Measurements from ENCODE around the gene KCTD7.
"Not testable (repeated sequence)": the region's sequence is repeated elsewhere in the genome, so short reads cannot be mapped to it uniquely, and the experiment has no call there.

Gene KCTD7

DNA sequence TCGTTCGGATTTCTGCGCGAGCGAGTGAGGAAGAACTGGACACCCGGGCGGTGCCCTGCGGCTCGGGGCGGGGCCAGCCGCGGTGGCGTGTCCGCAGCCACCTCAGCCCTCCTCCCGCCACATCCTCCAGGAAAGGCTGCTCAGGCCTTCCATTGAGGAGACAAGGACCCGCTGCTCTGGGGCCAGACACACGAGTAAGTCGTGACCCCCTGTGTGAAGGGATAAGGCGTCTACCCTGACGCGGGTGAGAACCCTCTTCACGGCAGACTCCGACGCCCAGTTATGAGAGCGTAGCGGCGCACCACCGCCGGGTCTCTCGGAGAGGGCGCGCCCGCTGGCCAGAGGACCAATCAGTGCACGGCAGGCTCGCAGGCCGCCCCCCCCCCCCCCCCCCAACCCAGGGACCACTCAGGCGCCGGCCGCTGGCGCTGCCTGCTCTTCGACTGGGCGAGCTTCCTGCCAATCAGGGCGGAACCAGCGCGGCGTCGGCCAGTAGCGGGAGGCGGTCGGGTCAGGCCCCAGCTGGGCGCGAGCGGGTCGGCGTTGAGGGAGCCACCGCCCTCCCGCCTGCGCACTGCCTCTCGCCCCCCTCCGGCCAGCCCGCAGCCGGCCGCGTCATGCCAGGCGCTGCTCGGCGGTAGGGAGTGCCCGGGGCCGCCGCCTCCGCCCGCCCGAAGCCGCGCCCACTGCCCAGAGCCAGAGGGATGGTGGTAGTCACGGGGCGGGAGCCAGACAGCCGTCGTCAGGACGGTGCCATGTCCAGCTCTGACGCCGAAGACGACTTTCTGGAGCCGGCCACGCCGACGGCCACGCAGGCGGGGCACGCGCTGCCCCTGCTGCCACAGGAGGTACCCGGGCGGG is at the start of gene KCTD7:
TSS of gene KCTD7 (plus strand) at position 521 of the 861 bp plus-strand sequence. CDS start at position 705, 184 bp downstream.
- peak; percentile 82 for DNase-seq

DNA sequence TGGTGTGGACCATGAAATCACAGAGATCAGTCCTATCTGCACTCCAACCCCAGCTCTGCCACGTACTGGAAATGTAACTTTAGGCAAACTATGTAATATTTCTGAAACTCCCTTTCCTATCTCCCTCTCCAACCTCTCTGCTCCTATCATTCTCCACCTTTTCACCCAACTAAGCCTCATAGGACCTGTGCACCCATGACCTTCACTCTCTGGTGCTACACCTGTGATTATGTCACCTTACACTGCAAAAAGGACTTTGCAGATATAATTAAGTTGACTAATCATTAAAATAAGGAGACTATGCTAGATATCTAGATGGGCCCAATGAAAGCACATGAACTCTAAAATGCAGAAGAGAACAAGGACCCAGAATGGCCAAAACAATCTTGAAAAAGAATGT is 48.3 kb upstream of the KCTD7 start:
- DNase-seq: not testable (repeated sequence)

DNA sequence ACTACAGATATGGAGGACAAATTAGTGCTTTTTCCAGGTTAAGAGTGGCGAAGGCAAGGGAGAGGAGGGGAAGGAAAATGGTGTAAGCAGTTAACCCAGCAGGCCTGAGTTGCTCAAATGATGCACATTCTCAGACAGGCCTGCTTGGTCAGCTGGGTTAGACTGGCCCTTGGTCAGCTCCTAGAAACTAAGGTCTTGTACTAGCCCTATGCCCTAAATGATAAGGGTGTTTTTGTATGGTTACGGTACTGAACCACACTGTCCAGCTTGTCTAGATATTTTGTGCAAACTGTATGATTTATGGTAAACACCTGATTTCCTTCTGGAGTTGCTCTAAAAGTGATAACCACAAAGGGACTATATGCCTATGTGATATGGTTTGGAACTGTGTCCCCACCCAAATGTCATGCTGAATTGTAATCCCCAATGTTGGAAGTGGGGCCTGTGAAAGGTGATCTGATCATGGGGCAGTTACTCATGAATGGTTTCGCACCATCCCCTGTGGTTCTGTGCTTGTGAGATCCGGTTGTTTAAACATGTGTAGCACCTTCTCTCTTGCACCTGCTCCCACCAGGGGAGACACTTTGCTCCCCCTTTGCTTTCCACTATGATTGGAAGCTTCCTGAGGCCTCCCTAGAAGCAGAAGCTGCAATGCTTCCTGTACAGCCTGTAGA is 45.7 kb upstream of the KCTD7 start:
- not testable (repeated sequence) for DNase-seq

DNA sequence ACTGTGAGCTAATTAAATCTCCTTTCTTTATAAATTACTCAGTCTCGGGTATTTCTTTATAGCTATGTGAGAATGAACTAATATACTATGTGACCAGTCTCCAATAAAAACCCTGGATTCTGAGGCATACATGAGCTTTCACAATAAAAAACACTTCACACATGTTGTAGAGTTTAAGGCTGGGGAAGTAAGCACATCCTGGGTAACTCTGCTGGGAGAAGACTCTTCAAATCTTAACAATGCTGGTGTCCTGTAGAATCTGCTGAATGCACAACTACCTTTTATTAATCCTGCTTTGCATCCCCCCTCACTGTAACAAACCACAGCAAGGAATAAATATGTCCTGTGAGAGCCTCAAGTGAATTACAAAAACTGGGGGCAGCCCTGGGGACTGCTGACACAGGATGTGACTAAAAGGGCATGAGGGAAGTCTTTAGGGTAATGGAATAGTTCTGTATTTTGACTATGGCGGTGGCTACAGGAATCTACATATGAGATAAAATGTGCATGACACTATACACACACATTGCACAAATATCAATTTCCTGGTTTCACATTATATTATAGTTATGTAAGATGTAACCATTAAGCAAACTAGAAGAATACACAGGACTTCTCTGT is 45.1 kb upstream of the KCTD7 start:
- no peak for DNase-seq

DNA sequence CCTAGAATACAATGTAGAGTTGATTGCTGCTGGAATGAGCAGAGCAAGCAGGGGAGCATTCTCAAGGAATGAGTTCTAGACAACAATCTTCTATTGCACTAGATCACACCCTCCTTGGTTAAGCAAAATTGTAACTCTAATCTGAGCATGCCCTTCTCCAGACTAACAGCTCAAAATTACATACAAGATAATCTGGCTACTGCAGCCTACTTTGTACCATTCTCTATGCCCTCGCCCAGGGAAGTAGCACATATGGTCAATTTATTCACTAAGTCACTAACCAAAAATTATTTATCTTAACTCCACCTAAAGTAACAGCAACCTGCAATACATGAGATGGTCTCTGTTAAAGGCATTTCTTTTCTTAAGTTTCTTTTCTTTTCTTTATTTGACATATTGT is 42.5 kb upstream of the KCTD7 start:
- DNase-seq: no peak

DNA sequence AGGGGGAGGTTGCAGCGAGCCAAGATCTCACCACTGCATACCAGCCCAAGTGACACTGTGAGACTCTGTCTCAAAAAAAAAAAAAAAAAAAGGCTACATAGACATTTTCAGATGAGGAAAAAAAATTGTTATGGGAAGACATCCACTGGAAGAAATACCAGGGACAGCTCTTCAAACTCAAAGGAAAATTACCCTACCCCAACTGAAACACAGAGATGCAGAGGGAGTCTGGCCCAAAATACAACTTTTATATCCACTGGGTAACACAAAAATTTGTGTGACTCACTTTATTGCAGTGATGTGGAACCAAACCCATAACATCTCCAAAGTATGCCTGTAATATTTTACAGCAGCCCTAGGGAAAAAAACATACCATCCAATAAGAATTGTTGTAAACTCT is 40.5 kb upstream of the KCTD7 start:
- not testable (repeated sequence) for DNase-seq

DNA sequence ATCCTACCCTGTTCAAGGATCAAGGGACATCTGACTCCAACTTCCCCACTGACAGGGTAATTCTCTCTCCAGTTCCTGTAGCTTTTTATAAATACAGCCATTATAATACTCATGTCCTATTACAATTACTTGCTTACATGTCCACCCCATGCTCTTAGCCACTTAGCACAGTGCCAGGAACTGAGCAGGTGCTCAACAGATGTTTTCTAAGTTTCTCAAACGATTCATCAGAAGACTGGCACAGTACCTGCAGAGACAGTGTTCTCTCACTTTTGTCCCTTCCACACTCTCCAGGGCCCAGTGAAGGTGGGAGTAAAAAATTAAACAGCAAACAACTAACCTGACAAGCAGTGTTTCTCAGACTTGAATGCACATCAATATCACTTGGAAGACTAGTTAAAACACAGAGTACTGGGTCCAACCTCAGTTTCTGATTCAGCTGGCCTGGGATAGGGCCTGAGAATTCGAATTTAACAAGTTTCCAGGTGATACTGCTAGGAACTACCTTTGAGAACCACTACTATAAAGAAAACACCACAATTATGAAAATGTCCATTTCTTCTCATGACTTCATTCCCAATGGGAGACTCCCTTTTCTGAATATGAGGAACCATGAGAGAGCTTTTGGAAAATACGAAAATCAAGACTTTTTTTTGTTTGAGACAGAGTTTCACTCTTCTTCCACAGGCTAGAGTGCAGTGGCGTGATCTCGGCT is 39.7 kb upstream of the KCTD7 start:
- DNase-seq: not testable (repeated sequence)

DNA sequence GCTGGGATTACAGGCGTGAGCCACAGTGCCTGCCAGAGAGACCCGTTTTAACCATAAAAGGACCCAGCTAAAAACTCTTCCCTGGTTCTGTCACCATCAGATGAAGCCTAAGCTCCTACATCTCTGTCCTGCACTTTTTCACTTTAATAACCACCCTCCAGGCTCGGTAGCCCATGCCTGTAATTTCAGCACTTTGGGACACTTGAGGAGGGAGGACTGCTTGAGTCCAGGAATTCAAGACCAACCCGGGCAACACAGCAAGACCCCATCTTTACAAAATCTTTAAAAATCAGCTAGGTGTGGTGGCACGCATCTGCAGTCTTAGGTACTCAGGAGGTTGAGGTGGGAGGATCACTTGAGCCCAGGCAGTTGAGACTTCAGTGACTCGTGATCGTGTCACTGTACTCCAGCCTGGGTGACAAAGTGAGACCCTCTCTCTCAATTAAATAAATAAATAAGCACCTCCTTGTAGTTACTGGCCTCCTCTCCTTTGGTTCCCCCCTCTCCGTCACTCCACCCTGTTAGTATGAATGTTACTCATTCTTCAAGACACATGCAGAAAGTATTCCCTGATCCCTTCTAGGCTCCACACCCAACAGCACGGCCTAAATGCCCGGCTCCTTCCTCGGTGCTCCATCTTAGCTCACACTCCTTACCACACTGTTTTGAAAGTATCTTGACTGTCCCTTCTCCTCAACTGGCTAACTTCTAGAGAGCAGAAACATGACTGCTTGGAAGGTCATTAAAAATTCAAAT is 38.2 kb upstream of the KCTD7 start:
- not testable (repeated sequence) for DNase-seq

DNA sequence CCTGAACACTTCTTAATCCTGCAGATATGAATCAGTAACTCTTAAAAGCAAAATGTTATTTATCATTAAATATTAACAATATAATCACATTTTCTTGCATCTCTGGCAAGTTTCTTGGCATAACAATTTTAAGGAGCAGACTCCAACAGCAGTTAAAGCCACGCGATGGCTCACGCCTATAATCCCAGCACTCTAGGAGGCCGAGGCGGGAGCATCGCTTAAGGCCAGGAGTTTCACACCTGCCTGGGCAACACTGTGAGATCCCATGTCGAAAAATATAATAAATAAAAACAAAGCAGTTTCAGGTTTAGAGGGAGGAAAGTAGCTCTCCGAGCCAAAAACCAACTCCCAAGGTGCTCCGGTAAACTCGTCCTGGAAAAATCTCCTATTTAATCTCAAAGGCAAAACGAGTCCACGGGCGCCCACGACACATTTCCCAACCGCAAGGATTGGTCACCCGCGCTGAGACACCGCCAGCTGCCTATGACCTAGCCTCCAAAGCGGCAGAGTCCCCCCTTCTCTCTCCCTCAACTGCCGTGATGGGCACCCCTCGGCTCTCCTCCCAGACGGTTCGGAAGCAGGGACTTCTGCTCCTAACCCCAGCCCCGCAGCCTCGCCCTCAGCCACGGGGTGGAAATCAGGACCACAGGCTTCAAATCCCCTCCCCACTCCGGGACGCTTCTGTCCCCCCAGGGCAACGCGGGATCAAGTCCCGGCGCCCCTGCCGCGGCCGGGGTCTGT is 37.5 kb upstream of the KCTD7 start:
- DNase-seq: not testable (repeated sequence)

DNA sequence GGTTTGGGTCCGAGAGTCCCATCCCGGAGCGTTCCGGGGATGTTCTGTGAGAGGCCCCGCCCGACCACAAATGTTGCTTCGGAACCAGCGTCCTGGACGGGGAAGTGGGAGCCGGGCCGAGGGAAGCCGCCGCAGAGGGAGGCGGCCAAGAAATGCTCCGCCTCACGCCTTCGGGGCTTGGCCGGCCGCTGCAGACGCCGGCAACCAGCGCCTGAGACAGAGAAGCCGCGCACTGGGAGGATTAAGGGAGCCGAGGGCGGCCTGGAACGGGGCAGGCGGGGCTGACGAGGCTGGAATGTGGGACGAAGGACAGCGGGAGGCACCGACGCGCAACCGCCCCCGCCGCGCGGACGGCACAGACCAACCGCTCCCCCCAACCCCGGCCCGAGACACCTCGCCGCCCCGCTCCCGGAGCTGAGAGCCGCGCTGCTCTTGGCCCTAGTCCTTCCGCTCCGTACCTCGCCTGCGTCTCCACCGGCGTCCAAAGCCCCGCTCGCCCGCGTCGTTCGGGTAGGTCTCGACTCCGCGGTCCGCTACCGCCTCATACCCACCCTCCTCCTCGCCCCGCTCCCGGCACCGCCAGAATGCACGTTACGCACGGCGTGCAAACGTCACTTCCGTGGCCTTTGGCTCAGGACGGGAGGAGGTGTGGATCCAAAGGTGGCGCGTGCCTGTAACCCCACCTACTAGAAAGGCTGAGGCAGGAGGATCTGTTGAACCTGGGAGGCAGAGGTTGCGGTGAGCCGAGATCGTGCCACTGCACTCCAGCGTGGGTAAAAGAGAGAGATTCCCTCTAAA is 36.7 kb upstream of the KCTD7 start:
- peak; percentile 84 for DNase-seq

DNA sequence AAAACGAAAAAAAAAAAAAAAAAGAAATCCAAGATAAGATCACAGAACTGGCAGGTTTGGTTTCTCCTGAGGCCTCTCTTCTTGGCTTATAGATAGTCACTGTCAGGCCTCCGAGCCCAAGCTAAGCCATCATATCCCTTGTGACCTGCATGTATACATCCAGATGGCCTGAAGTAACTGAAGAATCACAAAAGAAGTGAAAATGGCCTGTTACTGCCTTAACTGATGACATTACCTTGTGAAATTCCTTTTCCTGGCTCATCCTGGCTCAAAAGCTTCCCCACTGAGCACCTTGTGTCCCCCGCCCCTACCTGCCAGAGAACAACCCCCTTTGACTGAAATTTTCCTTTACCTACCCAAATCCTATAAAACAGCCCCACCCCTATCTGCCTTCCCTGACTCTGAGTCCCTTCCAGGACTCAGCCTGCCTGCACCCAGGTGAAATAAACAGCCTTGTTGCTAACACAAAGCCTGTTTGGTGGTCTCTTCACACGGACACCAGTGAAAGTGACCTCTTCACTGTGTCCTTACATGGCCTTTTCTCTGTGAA is 36.0 kb upstream of the KCTD7 start:
- not testable (repeated sequence) for DNase-seq

DNA sequence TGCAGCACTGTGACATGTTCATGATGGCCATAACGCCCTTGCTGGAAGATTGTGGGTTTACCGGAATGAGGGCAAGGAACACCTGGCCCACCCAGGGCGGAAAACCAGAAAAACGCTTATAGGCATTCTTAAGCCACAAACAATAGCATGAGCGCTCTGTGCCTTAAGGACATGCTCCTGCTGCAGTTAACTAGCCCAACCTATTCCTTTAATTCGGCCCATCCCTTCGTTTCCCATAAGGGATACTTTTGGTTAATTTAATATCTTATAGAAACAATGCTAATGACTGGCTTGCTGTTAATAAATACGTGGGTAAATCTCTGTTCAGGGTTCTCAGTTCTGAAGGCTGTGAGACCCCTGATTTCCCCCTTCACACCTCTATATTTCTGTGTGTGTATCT is 34.6 kb upstream of the KCTD7 start:
- DNase-seq: not testable (repeated sequence)

DNA sequence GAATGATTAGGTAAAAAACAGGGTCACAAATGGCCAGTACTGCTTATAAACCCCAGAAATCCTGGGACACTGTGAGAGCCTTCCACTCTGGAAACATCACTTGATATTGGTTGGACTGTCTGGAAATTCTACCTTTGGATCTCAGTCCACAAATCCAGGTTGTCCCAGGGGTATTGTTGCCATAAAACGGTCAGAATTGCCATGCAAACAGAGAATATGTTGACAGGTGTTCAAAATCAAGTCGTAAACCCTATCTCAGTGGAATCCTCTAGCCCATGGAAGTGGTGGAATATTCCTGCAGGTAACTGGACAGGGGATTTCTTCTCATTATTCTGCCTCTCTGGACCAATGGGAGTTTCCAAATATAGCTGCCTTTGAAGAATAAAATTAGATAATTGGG is 31.2 kb upstream of the KCTD7 start:
- DNase-seq: no peak

DNA sequence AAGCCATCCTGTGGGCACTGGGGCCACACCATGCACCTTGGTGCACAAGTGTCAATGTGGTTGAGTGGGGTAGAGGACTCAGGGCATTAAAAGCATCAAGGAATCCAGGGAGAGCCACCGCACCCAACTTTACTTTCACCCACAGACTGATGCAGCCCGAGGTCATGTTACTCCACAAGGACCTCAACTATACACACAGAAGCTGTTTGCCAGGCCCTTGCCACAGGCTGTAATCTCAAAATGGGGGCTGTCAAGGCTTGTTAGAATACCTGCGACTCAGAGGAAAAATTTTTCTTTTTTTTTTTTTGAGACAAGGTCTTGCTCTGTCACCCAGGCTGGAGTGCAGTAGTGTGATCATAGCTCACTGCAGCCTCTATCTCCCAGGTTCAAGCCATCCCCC is 26.5 kb upstream of the KCTD7 start:
- DNase-seq: no peak

DNA sequence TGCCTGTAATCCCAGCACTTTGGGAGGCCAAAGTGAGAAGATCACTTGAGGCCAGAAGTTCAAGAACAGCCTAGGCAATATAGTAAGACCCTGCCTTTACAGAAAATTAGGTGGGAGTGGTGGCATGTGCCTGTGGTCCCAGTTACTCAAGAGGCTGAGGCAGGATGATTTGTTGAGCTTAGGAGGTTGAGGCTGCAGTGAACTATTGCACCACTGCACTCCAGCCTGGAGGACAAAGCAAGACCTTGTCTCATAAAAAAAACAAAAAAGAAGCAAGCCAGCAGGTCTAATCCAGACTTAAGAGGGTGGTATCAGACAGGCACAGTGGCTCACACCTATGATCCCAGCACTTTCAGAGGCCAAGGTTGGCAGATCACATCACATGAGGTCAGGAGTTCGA is 24.5 kb upstream of the KCTD7 start:
- DNase-seq: no peak

DNA sequence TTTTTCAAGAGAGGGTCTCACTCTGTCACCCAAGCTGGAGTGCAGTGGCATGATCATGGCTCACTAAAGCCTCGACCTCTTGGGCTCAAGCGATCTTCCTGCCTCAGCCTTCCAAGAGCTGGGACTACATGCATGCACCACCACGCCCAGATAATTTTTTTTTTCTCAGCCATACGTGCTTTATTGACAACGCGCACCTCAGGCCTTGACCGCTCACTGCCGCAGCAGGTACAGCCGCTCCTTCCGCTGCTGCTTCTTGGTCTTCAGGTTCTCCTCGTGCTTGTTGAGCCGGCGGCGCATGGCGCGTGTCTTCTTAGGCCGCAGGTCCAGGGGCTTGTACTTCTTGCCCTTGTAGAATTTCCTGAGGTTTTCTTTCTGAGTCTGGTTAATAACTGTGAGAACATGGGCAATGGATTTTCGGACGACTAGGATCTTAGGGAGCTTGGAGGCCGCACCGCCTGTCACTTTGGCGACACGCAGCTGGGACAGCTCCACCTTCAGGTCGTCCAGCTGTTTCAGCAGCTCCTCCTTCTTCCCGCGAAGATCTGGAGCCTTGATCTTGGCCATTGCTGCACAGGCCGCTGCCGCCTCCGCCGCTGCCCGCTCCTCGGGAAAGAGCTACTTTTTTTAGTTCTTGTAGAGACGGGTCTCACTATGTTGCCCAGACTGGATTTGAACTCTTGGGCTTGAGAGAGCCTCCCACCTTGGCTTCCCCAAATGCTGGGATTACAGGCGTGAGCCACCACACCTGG is 22.0 kb upstream of the KCTD7 start:
- DNase-seq: not testable (repeated sequence)

DNA sequence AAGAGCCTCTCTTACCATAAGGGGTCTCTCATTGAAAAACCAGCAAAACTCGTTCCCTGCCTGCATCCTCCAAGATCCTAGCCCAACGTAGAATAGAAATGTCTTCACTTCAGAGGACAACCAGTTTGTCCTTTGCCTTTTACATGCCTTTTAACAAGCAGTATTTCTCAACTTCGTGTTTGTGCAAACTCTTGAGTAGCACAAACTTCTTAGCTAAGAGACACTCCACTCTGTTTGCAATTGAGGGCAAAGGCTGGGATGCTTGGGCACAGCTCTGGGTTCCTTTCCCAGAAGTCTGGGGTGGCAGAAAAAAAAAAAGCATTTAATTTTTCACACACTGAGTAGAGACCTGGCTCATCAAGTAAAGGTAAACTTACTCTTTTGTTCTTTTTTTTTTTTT is 19.5 kb upstream of the KCTD7 start:
- no peak for DNase-seq

DNA sequence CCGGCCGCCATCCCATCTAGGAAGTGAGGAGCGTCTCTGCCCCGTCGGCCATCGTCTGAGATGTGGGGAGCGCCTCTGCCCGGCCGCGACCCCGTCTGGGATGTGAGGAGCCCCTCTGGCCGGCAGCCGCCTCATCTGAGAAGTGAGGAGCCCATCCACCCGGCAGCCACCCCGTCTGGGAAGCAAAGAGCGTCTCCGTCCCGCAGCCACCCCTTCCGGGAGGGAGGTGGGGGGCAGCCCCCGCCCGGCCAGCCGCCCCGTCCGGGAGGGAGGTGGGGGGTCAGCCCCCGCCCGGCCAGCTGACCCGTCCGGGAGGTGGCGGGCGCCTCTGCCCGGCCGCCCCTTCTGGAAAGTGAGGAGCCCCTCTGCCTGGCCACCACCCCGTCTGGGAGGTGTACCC is 14.1 kb upstream of the KCTD7 start:
- not testable (repeated sequence) for DNase-seq

DNA sequence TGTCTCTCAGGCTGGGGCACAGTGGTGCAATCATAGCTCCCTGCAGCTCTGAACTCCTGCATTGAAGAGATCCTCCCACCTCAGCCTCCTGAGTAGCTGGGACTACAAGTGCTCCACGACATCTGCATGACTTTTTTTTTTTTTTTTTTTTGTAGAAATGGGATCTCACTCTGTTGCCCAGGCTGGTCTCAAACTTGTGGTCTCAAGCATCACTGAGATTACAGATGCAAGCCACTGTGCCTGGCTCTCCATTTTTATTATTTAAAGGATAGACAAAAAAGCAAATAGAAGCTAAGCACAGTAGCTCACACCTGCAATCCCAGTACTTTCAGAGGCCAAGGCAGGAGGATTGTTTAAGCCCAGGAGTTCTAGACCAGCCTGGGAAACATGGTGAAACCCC is 13.0 kb upstream of the KCTD7 start:
- DNase-seq: no peak

DNA sequence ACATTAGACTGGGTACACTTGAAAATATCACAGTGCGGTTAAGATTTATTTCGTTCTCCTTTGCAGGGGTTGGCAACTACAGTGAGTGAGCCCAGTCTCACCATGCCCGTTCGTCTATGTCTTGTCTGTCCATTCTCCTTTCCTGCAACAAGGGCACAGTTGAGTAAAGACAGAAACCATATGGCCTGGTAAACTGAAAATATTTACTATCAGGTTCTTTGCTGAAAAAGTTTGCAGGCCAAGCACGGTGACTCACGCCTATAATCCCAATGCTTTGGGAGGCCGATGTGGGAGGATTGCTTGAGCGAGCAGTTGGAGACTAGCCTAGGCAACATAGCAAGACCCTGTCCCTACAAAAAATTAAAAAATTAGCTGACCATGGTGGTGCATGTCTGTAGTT is 11.4 kb upstream of the KCTD7 start:
- DNase-seq: no peak
